NCI-H128 (cell line): ENCODE results near the gene NEK3.
"Not testable (repeated sequence)": the region's sequence is repeated elsewhere in the genome, so short reads cannot be mapped to it uniquely, and the experiment has no call there.

Source experiments
- DNase-seq: peaks from one replicate; lab custom pipeline; 2025; ENCODE audit not compliant: unreplicated experiment; lab: John Stamatoyannopoulos, UW

The NEK3 gene, protein sequence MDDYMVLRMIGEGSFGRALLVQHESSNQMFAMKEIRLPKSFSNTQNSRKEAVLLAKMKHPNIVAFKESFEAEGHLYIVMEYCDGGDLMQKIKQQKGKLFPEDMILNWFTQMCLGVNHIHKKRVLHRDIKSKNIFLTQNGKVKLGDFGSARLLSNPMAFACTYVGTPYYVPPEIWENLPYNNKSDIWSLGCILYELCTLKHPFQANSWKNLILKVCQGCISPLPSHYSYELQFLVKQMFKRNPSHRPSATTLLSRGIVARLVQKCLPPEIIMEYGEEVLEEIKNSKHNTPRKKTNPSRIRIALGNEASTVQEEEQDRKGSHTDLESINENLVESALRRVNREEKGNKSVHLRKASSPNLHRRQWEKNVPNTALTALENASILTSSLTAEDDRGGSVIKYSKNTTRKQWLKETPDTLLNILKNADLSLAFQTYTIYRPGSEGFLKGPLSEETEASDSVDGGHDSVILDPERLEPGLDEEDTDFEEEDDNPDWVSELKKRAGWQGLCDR

DNA sequence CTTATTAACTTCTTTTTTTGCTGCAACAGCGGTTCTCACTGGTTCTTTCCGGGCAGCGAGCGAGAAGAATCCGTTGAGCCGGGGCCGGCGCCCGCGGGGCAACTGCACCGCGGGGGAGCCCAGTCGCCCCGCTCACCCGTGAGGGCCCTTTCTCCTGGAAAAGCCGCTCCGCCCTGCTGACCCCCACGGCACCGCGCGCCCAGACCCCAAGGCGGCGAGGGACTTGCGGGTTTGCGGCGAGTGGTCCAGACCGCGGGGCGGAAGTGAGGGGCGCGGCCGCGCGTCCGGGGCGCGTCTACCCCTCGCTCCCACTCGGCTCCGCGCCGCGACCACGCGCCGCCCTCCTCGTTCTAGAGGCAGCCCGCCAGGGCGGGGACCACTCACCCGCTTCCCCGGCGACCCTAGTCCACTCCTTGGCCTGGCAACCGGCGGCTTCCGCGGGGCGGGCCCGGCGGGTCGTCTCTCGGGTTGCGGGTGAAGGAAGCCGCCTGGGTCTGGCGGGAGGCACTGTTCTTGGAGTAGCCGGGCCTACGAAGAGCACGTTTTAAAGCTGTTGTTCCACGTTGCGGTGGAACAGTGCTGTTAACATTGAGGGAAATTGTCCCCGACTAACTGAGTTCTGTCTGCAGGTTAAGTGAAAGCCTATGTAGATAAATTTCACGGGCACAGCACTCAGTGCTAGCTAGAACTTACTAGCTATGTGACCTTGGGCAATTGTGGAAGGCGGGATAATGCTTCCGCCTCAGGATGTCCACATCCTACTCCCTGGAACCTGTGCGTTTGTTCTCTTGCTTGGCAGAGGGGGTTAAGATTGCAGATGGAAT is at the start of gene NEK3:
Gene NEK3 (minus strand): TSS at position 439 of the 824 bp plus-strand sequence. CDS start 3,406 bp downstream, outside the sequence.
- no peak for DNase-seq

DNA sequence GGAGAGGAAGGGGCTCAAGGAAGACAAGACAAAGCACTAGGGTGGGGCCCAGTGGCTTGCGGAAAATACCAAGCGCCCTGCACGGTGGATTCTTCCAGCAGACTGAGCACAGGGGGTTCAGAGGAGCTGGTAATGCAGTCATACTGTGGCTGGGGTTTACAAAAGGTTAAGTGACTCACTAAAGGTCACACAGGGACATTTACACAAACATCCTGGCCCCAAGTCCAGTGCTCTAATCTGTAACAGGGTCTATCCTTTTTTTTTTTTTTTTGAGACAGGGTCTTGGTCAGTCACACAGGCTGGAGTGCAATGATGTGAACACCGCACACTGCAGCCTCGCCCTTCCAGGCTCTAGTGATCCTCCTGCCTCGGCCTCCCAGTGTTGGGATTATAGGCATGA is 49.0 kb upstream of the NEK3 start:
- DNase-seq = not testable (repeated sequence)

DNA sequence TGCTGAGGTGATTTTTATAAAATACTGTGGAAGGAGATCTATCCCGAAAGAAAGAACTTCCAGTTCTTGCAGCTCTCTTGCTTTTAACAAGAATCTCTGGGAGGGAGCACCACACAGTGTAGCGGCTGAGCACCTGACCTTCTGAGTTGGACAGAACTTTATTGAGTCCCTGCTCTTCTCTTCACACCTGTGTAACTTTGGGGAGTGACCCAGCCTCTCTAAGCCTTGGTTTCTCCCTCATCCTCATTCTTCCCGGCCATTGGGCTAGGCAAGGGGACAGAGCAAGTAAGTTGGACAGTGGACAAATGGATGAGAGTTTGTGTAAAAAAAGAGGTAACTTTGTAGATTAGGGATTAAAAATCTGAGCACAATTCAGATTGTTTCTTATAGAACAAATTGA is 48.5 kb upstream of the NEK3 start:
- DNase-seq = not testable (repeated sequence)

DNA sequence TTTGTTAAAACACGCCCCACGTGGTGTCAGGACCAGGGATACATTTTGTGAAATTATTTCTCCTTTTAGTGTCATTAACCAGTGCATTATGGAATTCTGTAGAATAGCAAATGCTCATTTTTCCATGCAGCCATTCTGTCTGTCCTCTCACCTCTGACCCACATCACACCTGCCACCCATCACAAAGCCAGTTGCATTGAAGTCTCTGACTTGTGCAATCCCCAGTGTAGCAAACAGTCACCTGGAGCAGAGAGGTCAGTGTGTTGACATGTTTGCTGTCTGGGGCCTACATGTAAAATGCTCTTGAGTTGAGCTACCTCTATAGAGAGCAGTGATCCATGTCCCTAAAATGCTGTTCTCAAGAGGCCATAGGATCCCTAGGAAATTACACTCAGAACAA is 47.9 kb upstream of the NEK3 start:
- DNase-seq = not testable (repeated sequence)

DNA sequence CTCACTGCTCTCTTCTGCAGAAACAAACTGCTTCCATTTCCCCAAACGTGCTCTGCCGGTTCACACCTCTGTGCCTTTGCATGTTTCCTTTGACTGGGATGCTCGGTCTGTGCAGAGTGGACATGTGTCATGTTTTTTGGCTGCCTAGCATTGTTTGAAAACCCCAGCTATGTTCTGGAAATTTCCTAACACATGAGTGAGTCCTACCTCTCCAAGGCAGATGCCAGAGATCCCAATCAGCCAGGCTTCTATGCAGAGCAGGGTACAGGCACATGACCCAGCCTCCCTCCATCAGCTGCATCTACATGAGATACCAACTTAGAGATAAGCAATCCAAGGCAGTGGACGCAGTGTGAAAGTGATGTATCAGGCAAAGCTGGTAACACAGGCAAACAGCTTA is 45.1 kb upstream of the NEK3 start:
- DNase-seq = not testable (repeated sequence)

DNA sequence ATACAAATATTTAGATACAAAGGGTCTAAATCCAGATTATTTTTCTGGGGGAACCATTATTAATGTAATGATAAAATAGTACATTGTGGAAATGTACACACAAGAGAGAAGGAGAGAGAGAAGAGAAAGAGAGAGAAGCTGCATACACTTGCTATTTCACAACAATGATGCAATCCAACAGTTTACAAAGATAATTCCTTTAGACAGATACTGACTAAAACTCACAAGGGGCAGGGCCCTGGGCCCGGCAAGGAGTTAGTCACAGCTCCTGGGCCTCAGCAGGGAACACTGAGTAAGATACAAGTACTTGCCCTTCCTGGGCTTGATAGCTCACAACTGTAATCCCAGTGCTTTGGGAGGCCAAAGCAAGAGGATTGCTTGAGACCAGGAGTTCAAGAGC is 44.5 kb upstream of the NEK3 start:
- DNase-seq = not testable (repeated sequence)

DNA sequence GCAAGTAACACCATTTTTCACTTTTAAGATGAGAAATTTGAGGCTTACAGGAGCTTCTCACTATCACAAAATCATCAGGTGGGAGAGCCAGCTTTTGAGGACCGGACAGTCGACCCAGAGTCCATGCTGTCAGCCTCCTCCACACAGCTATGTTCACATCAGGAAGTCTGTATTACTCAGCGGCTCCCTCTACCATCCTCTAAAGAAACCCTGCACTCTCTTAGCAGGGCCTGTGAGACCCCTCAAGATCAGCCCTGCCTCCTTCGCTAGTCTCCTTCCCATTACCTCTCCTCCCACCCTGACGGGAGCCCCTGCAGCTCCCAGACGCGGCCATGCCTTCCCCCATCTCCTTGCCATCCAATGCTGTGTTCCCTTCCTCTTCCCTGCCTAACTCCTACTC is 43.1 kb upstream of the NEK3 start:
- DNase-seq = not testable (repeated sequence)

DNA sequence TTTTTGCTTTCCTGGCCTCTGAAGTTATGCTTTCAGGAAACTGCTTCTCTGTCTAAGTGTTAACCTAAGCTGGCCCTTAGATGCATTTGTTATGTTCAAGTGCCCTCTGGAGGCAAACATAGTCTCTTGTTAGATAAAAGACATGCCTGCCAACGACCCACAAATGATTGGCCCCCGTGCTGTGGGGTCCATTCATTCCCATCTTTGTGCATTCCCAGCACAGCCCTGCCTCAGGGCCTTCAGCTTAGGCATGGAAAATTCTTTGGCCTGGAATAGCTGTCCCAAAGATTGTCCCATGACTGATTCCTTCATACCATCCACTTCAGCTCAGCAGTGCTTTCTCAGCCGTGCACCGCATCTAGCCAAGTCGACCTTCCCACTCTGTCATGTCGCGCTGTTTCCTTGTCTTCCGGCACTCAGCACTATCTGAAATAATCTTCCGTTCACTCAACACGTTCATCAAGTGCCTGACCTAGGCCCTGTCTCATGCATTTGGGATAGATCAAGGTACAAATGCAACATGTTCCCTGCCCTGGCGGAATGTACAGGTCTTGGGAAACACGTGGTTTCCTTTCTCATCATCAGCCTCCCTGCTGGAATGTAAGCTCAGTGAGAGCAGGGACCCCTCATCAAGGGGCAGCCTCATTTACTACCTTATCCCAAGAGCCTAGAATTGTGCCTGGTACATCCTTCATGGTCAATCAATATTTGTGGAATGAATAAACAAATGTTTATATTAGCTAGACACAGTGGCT is 42.2 kb upstream of the NEK3 start:
- not testable (repeated sequence) for DNase-seq

DNA sequence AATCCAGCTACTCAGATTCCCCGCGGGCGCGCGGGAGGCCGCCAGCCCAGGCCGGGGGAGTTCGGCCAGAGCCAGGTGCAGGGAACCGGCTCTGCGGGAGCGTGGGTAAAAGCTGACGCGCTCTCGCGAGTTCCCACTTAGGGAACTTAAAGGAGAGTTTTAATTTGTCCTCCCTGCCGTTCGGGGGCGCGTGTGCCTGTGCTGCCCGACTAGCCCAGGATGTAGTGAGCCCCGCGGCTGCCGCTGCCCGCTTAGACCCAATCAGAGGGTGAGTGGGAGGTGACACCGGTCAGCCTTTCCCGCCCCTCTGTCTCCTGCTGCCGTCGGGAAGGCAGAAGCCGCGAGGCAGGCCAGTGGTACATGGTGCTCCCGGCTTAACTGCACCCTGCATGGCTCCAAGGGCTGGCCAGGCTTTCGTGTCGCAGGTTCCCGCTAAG is 36.0 kb upstream of the NEK3 start:
- DNase-seq = no peak

DNA sequence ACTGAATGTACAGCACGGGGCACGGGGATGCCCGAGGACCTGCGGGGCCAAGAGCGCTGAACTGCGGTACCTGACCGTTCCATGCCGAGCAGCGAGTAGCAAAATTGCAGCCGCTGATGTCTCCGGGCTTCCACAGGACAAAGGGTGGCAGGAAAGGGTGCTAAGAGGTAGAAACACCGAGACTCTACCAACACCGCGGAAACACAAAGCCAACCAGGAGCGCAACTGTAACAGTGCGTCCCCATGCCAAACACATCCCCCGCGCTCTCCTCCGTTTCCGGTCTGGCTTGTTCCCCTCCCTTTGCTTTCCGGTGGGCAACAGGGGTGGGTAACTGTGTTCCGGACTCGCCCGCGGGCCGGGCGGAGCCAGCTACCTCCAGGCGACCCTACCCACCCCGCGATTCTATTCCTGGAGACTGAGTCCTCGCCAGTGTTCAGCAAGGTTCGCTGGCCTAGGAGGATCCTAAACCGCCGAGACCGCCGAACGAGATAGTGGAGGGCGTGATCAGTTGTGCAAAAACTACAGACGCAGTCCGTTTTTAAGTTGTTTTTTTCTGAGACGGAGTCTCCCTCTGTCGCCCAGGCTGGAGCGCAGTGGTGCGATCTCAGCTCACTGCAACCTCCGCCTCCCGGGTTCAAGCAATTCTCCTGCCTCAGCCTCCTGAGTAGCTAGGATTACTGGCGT is 34.9 kb upstream of the NEK3 start:
- DNase-seq = peak; percentile 50

DNA sequence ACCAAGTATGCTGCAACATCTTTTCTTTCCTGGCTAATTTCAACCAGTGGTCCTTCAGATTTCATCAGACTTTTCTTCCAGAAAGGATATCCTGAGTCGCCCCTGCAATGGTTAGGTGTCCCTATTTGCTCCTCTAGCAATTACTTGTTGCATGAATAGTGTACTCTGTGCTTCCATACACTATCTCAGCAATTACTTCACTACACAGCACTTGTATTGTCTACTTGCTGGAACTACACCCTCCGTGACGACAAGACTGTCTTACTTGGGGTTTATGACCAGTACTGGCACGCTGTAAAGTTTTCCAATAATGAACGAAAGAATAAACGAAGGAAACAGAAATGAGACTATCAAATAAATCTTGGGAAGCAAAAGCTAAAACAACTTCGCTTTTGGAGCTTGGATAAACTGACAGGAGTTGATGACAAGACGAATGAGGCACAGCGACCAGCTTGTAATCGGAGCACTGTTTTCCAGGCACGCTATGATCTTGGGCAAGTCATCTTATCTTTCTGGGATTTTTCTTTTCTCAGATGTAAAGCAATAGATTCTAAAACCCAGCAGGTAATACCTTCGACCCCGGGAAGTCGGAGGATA is 34.3 kb upstream of the NEK3 start:
- DNase-seq = not testable (repeated sequence)

DNA sequence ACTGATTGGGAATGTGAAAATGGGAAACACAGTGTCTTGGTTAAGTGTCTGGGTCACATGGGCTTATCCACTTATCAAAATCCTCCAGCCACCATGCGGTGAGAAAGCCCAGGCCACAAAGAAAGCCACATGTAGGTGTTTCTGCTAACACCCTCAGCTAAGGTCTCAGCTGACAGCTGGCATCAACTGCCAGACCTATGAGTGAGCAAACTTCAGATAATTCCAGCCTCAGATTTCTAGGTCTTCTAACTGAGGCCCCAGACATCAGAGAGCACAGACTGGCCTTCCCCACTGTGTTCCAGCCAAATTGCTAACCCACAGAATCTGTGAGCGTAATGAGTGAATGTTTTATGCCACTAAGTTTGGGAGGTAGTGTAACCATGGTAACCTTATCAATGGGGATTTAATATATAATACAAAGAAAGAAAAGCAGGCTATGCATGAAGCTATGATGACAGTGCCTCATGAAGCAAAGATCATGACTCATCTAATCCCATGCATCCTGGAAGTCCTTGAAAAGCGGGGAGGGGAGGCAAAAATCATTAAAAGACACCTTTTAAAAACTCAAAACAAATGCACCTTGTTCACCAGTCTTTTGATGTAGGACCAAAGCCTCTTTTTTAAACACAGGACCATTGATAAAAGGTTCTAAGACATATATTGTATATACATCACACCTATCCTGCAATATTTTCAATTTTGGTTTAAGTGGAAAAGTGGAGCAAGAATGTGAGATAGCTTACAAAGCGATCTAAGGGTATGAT is 28.2 kb upstream of the NEK3 start:
- not testable (repeated sequence) for DNase-seq

DNA sequence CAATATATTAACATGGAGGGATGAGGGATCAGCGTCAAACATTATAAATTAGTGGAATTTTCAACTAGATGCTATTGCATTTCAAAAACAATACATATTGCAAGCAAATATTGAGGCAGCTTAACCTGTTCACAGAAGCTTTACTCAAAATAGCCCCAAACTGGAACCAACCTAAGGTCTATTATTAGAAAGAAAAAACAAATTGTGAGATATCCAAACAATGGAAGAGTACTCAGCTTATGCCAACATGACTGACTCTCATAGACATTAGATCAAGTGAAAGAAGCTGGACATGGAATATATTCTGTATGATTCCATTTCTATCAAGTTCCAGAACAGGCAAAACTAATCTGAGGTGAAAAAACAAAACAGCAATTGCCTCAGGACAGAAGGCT is 27.6 kb upstream of the NEK3 start:
- DNase-seq = no peak

DNA sequence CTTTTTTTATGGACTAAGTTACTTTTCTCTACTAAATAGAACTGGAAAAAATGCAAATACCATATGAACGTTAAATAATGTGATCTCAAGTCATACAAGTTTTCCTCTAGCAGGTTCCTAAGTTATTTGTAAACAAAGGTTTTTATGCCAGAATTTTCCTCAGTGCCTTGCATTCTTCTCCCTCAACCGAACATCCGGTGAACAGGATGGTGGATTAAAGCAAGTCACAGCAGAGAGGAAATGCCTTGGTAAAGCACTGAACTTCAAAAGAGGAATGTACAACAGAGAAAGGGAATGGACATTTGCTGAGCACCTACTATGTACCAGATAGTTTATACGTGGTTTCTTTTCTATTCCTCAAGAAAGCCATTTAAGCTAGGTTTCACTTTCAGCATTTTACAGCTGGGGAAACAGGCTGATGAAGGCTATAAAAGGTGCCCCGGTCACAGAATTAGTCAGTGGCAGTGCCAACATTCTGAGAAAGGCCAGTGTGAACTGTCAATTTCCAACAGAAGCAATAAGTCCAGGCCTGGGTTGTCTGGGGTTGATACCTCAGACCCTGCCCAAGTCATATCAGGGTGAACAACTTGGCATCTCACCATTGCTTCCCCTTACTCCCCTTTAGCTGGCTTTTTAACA is 22.0 kb upstream of the NEK3 start:
- DNase-seq = not testable (repeated sequence)

DNA sequence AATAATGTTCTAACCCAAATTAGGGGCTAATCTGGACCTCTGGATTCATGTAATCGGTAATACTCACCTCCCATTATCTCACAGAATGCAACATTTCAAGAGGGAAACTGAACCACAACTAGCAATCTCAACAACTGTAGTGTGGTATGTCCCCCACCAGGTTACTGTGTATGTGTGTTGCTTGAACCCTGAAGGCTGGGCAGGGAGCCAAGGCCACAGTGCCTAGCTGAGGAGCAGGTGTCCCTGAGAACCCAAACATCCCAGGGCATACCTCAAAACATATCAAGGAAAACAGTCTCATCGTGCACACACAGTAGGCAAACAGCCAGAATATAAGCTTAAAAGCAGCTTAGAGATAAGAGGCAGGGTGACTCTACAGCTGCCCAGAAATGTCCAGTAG is 20.5 kb upstream of the NEK3 start:
- DNase-seq = no peak

DNA sequence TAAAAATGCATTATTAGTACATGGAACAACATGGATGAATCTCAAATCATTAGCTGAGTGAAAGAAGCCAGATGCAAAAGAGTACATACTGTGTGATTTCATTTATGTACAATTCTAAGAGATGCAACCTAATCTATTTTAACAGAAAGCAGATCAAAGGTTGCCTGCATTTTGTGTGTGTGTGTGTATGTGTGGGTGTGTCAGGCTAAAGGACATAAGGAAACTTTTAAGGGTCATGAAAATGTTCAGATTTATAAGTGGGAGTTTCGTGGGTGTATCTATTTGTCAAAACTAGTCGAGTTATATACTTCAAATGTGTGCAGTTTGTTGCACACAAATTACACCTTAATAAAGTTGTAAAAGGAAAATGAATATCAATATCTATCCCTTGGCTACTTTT is 17.9 kb upstream of the NEK3 start:
- no peak for DNase-seq

DNA sequence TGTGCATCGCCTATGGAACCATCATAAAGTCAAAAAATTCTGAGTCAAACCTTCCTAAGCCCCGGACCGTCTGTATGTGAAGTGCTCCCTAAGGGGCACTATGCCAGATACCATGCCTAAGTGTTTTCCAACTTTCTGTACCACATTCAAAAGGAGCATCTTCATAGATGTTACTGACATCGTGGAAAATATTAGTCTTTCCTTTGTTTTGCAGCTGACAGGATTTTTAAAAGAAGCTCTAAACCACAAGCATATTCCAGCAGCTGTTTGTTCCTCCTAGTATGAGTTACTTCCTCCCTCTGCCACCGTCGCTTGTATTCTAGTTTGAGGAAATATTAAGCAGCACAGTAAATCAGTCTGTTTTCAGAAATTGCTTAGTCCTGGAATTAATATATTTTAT is 14.6 kb upstream of the NEK3 start:
- not testable (repeated sequence) for DNase-seq

DNA sequence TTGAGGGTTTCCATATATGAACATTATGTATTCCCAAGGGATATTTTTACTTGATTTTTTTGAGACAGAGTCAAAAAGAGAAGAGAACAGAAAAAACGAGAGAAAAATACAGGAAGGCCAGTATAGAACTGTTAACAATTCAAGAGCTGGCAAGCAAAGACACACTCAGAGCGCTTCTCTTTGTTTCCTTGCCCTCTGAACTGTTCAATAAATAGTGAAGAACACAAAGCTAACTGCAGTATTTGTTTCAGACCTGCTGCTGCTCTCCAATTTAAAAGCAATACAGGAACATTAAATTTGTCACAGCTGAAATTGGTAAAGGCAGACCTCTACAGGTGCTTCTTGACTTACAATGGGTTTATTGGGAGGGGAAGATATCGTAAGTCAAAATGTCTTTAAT is 14.0 kb upstream of the NEK3 start:
- no peak for DNase-seq

DNA sequence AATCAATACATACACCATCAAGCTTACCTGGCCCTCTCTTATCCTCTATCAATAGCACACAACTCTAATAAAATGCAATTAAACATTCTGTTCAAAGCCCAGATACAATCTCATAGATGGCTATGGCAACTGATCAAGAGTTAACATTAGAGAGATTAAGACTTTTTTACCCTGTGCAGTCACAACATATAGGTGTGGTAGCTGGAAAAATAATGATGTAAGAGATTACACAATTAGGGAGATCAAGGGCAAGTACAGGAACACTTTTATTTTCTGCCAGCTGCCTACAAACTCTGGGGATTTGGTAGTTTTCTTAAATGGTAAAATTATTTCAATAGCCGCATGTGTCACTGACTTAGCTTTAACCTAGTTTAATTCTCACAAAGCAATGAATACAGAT is 12.3 kb upstream of the NEK3 start:
- DNase-seq = not testable (repeated sequence)
